Activated CD8-positive, alpha-beta memory T cell treated with anti-CD3 and anti-CD28 coated beads, Interleukin-2, amount 50 U/mL, for 4 hours (primary cell): ENCODE data around the gene PRKAR1B.
A peak's percentile ranks its signal among the peaks of the same experiment; 100 is the strongest.
"Not testable (repeated sequence)": the region's sequence is repeated elsewhere in the genome, so short reads cannot be mapped to it uniquely, and the experiment has no call there.

Source experiments
- DNase-seq: peaks from one replicate; pipeline ENCODE4 v3.0.0-alpha.2; 2020

Gene PRKAR1B

GRCh38 chr7:638256-639011 is 88.6 kb downstream of the PRKAR1B start:
- no peak for DNase-seq

- DNase-seq: no peak
Measured at GRCh38 chr7:637826-638225, 89.3 kb downstream of the PRKAR1B start.

GRCh38 chr7:636396-636795 is 90.7 kb downstream of the PRKAR1B start:
- peak; percentile 55 for DNase-seq

GRCh38 chr7:635687-636382 is 91.2 kb downstream of the PRKAR1B start:
- not testable (repeated sequence) for DNase-seq

- DNase-seq: no peak
Measured at GRCh38 chr7:635227-635626, 91.9 kb downstream of the PRKAR1B start.

GRCh38 chr7:633381-634018 is 93.6 kb downstream of the PRKAR1B start:
- DNase-seq: no peak

- DNase-seq: no peak
Measured at GRCh38 chr7:632831-633210, 94.3 kb downstream of the PRKAR1B start.

- DNase-seq: no peak
Measured at GRCh38 chr7:631964-632830, 94.9 kb downstream of the PRKAR1B start.

GRCh38 chr7:631291-631711 is 95.8 kb downstream of the PRKAR1B start:
- no peak for DNase-seq

GRCh38 chr7:630539-630938 is 96.5 kb downstream of the PRKAR1B start:
- no peak for DNase-seq

GRCh38 chr7:630111-630511 is 97.0 kb downstream of the PRKAR1B start:
- DNase-seq: no peak

- DNase-seq: no peak
Measured at GRCh38 chr7:628826-629225, 98.3 kb downstream of the PRKAR1B start.

GRCh38 chr7:628402-628763 is 98.7 kb downstream of the PRKAR1B start:
- DNase-seq: no peak

- DNase-seq: no peak
Measured at GRCh38 chr7:627661-628401, 99.2 kb downstream of the PRKAR1B start.

- DNase-seq: no peak
Measured at GRCh38 chr7:625376-625971, 101.6 kb downstream of the PRKAR1B start.

GRCh38 chr7:623464-623863 is 103.6 kb downstream of the PRKAR1B start:
- DNase-seq: no peak

GRCh38 chr7:621572-622285 is 105.4 kb downstream of the PRKAR1B start:
- no peak for DNase-seq

- DNase-seq: no peak
Measured at GRCh38 chr7:620885-621284, 106.2 kb downstream of the PRKAR1B start.

GRCh38 chr7:620056-620455 is 107.0 kb downstream of the PRKAR1B start:
- no peak for DNase-seq

- DNase-seq: no peak
Measured at GRCh38 chr7:619368-619840, 107.7 kb downstream of the PRKAR1B start.
